ENCODE results near the gene RPS18.
A peak's percentile ranks its signal among the peaks of the same experiment; 100 is the strongest.

The RPS18 gene

GRCh38 chr6:33314515-33314942 is 42.7 kb downstream of the RPS18 start:
- peak in 1 of 2 donors; percentile 60 for DNase-seq (ENCODE audit: low read depth in 1 of 2, low spot score in 1 of 2)

DNA sequence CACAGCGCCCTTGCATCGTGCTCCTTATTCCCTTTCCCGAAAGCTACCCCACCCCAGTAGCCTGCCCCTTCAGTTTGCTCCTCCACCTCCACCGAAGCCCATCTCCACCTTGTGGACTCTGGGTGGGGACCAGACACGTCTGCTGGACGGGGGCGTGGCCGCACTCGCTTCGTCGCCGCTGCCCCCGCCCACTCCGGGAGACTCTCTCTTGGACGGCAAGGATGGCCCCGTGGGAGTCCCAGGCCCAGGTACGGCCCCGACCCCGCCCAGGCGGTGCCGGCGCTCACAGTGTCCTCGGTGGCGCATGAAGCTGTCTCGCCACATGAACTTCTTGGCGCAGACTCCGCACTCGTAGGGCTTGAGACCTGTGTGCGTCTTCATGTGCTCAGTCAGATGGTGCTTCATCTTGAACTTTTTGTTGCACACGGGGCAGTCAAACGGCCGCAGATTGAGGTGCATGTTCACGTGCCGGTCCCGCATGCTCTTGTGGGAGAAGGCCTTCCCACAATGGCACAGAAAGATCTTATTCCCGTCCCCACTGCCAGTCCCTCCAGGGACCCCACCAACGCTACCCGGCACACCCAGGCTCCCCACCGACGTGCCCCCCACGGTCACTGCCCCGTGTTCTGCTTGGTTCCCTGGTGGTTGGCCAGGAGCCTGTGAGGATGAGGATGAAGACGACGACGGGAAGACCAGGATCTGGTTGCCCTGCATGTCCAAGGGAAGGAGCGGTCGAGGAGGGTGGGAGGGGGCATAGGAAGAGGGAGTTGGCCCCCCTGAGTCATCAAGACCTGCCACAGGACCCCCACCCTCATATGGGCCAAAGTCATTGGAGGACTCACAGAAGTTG is 43.3 kb downstream of the RPS18 start:
- DNase-seq (ENCODE audit: low read depth in 1 of 2, low spot score in 1 of 2) = no peak

DNA sequence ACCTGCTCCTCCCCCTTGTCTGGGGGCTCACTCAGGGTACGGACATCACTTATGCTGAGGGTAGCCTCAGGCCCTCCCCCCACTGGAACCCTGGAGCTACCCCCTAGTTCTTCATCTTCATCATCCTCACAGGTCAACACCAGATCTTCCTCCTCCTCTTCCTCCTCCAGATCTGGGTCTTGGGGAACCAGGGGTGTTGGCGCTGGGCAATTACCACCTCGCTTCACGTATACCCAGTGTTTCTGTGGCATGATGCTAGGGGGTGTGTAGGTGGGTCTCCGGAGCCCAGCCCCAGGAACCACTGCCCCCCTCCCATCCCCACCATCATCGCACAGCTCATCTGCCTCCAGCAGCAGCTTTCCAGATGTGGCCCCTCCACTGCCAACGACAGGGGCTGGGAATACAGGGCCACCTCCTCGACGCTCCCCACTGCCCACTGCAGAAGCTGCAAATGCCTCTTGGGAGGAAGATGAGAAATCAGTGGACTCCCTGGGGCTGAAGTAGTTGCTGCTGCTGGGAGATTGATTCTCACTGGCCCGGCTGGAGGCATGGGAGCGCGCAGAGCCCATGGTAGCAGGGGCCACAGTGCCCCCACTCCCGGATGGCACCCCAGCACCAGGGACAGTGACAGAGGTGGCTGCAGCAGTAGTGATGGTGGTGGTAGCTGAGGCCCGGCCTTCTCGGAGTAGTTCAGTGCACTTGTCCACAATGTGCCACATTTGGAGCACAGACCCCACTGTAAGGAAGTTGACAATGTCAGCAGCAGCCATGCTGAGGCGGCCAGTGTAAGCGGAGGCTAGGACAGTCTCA is 44.1 kb downstream of the RPS18 start:
- DNase-seq (ENCODE audit: low read depth in 1 of 2, low spot score in 1 of 2) = no peak

GRCh38 chr6:33316603-33317418 is 44.9 kb downstream of the RPS18 start:
- DNase-seq (ENCODE audit: low read depth in 1 of 2, low spot score in 1 of 2) = no peak

DNA sequence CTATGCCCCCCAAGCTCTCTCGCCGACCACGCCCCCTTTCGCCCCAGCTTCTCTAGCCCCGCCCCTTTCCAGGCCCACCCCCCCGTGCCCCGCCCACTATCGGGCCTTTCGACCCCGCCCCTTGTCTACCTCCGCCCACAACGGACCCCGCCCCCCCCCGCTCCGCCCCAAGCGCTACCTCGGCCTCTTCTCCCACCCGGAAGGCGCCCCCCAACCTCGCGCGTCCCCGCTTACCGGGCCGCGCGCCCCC is 45.5 kb downstream of the RPS18 start:
- DNase-seq (ENCODE audit: low read depth in 1 of 2, low spot score in 1 of 2) = peak in 1 of 2 donors; percentile 35

DNA sequence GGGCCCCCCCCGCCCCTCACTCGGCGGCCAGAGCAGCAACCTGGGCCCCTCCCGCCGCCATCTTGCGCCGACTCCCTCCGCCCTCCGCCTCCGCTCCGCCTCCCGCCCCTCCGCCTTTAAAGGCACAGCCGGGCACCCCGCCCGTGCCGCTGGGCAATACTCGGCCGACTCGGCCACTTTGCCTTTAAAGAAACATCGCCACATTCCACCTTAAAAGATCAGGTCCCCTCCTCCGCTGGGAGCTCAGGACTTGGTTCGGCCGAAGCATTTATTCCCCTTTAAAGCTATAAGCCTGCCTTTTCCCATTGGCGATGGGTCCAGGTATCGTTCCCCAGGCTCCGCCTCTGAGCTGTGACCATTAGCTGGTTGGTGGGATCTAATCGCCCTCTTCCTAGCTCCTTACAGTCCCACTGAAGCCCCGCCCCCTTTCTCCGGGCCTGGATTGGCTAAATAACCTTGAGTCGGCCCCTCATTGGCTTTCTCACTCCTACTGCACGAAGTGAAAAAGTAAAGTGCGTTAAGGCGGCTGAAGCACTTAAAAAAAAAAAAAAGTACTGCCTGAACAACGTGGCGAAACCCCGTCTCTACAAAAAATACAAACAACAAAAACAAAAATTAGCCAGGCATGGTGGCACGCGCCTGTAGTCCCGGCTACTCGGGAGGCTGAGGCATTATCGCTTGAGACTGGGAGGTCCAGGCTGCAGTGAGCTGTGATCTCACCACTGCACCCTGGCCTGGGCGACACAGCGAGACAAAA is 46.0 kb downstream of the RPS18 start, which contains the start of gene ZBTB22:
Gene ZBTB22 (minus strand): TSS at position 76 of the 757 bp plus-strand sequence. CDS start 828 bp downstream, outside the sequence.
- DNase-seq (ENCODE audit: low read depth in 1 of 2, low spot score in 1 of 2) = peak; percentile 88 to 89

GRCh38 chr6:33318426-33319073 is 46.7 kb downstream of the RPS18 start:
- no peak for DNase-seq (ENCODE audit: low read depth in 1 of 2, low spot score in 1 of 2)

DNA sequence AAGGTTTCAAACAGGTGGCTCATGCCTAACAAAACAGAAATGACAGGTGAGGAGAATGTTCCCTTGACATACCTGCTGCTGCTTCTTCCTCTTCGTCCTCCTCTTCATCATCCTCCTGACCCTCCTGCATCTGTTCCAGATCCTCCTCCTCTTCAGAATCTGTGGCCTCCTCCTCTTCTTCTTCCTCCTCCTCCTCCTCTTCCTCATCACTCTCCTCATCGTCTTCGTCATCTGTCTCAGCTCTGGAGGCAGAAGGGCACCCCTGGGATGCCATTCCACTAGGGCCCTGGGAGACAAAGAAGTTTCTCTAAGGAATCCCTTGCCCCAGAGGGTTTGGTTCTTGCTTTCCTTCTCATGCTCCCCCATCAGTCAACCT is 48.1 kb downstream of the RPS18 start:
- no peak for DNase-seq (ENCODE audit: low read depth in 1 of 2, low spot score in 1 of 2)

DNA sequence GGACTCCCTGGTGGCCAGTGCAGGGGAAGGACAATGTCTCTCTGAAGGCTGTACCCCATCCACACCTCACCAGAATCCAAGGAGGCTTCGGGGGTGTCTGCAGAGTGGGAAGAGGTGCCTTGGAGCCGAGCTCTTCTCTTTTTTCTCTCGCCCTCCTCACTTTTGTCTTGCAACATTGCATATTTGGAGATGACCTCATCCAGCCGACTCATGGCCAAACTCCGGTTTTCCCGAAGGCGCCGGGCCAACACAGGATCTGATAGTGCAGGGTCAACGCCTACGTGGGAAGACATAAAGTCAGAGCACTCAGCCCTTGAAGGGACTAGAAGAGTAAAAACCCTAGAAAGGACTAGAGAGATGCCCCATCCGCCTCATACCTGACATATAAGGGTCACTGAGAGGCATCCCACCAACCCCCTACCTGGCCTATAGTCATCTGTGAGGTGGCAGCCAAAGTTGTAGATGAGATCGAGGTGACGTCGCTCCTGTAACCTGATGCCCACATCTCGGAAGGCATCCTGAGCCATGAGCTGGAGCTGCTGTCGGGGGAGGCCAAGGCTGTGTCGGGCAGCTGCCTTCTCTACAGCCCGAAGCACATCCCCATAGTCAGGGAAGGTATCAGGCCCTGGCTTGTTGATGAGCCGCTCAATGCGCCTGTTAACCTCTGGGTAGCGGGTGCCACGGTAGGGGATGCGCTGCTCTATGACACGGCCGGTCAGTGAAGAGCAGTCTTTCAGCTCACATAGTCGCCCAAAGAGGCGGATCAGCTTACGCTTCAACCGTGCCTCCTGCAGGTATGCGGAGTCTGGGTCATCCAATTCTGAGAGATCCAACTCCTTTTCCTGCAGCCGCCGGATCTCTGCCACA is 48.7 kb downstream of the RPS18 start:
- no peak for DNase-seq (ENCODE audit: low read depth in 1 of 2, low spot score in 1 of 2)

GRCh38 chr6:33321227-33321626 is 49.4 kb downstream of the RPS18 start:
- DNase-seq (ENCODE audit: low read depth in 1 of 2, low spot score in 1 of 2) = no peak

DNA sequence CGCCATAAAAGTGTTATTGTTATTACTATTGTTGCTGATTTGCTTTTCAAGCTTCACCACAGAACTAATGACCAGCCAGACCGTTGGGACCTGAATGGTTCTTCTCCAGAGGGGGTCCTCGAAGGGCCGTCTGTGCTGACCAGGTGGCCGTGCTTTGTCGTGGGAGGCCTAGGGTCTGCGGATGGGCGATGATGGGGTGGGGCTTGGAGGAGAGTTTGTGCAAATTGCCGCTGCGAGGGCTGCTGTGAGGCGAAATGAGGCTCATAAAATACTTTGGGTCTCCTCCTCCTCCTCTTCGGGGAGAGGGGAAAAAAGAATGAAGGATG is 51.7 kb downstream of the RPS18 start:
- DNase-seq (ENCODE audit: low read depth in 1 of 2, low spot score in 1 of 2) = no peak

DNA sequence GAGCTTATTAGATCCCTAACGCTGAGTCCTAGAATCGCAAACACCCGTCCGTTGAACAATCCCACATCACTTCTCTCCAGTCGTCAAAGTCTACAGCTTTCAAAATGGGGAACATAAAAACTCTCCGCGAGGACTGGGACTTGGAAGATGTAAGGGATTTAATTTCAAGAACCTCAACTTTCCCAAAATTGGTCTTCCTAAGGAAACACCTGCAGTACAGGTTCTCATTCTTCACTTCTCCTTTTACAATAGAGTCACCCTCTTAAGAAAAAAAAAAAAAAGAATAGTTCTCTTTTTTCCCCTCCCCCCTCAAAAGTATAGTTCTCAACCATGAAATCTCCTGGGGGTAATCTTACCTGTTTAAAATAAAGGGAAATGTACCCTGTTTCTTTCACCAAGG is 52.2 kb downstream of the RPS18 start:
- DNase-seq (ENCODE audit: low read depth in 1 of 2, low spot score in 1 of 2) = no peak

All from activated T-helper 1 cell treated with anti-CD3 and anti-CD28 coated beads, Interleukin-2, amount 50 U/mL, for 16 hours (primary cell).